ENCODE results near the gene PPEF1. TPM values are rescaled to one million over a fixed set of nuclear protein-coding genes. Genes with fewer than 3 reads are reported as not detected.

Gene PPEF1
- total and polyA plus RNA-seq, 9 of the 15 experiments (the other 6 are each of a cell fraction or from before 2014, with no cell fraction given) = not detected

GRCh38 chrX:18668071-18668835, 39.2 kb upstream of the PPEF1 start:
- peaks cover 3 to 16% of the 10 kb centered on the region in 2 experiments; a peak in 3 of 5 replicates for H3K27me3 ChIP-seq (ENCODE audit: control insufficient read depth in 2 of 2, insufficient read depth in 2 of 2, low read length in 2 of 2)
- no peaks in the 10 kb centered on the region for H3K9me3 ChIP-seq (replicated peaks; ENCODE audit: control insufficient read depth, insufficient read depth, low read depth, low read length)
- in situ Hi-C loops (cut with MboI) = no loop called here
- H3K4me1 ChIP-seq (replicated peaks in 1 of 2; ENCODE audit: control insufficient read depth in 2 of 2, insufficient read depth in 2 of 2, low read length in 2 of 2) = no peaks in the 10 kb centered on the region; a peak in 1 of 5 replicates
- WGBS (ENCODE audit: insufficient coverage, low coverage, missing lambda C conversion rate) = 10% methylated on average over 14 of the region's 15 CpGs
- intact Hi-C loops (cut with micrococcal nuclease) = no loop called here
- no peak overlapping the region for H3K9ac ChIP-seq (ENCODE audit: insufficient read depth in 1 of 2, low read depth in 2 of 2, low read length in 2 of 2)
- DNase-seq (ENCODE audit: extremely low read depth in 1 of 4, low spot score in 3 of 4) (no peak), FAIRE-seq (no peak), ATAC-seq (no peak)
- no peak overlapping the region for H3K4me2 ChIP-seq (ENCODE audit: insufficient read depth, low read length)
- ChIA-PET POLR2A (no interaction called here), CTCF (ENCODE audit: low intra/inter-chr PET ratio) (no interaction called here)
- TF ChIP-seq MEF2D (tag; conservative IDR thresholded peaks at IDR 0.05; ENCODE audit: low read depth) = 0 out of 2 replicates have a peak, but pooled peaks have one; percentile 32
- TF ChIP-seq, protein P1, sequence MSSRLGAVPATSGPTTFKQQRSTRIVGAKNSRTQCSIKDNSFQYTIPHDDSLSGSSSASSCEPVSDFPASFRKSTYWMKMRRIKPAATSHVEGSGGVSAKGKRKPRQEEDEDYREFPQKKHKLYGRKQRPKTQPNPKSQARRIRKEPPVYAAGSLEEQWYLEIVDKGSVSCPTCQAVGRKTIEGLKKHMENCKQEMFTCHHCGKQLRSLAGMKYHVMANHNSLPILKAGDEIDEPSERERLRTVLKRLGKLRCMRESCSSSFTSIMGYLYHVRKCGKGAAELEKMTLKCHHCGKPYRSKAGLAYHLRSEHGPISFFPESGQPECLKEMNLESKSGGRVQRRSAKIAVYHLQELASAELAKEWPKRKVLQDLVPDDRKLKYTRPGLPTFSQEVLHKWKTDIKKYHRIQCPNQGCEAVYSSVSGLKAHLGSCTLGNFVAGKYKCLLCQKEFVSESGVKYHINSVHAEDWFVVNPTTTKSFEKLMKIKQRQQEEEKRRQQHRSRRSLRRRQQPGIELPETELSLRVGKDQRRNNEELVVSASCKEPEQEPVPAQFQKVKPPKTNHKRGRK (tag; IDR thresholded peaks at IDR 0.05) = no peak
- BruUV-seq (replicated peaks) = no TSS peak
- H3K27ac ChIP-seq (ENCODE audit: extremely low read depth, low read depth, low read length) = no peak overlapping the region
- H3K9me1 ChIP-seq (ENCODE audit: control insufficient read depth, insufficient read depth, low read length) = no peaks in the 10 kb centered on the region
- H2AFZ ChIP-seq (ENCODE audit: low read depth, low read length) = no peak overlapping the region
- H3K79me2 ChIP-seq (ENCODE audit: control insufficient read depth, insufficient read depth, low read length) = no peaks in the 10 kb centered on the region
- H3K4me3 ChIP-seq = no peak overlapping the region
- no peaks in the 10 kb centered on the region for H4K20me1 ChIP-seq (replicated peaks; ENCODE audit: control insufficient read depth, insufficient read depth, low read length)
- H3K36me3 ChIP-seq (ENCODE audit: control insufficient read depth, insufficient read depth, low read length) = no peaks in the 10 kb centered on the region

DNA sequence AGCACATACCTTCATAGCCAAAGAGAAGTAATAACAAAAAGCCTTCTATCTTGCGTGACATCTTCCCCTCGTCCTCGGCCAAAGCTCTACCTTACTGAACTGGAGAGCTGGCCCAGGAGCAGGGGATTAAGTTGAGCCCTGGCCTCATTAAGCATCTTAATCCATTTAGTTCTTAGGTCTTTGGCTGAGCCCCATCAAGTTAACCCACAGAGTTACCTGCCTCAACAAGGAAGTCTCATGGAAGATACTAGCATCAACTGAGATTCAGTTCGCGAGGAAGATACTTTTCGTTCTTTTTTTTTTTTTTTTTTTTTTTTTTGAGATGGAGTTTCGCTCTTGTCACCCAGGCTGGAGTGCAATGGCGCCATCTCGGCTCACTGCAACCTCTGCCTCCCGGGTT, 35.4 kb upstream of the PPEF1 start, which contains the start of gene RS1:
TSS of gene RS1 (minus strand) at position 101 of the 400 bp plus-strand sequence. CDS start at position 61, 40 bp downstream.
- Histone ChIP-seq H3K27ac (ENCODE audit: extremely low read depth, low read depth, low read length) (no peak within 1 kb of the TSS), H3K9me1 (ENCODE audit: control insufficient read depth, insufficient read depth, low read length) (no peaks in the 10 kb centered on the region), H3K36me3 (ENCODE audit: control insufficient read depth, insufficient read depth, low read length) (no peaks in the 10 kb centered on the region), H2AFZ (ENCODE audit: low read depth, low read length) (no peak within 1 kb of the TSS), H3K79me2 (ENCODE audit: control insufficient read depth, insufficient read depth, low read length) (no peaks in the 10 kb centered on the region), H3K4me3 (no peak within 1 kb of the TSS), H3K4me2 (ENCODE audit: insufficient read depth, low read length) (no peak within 1 kb of the TSS), H4K20me1 (replicated peaks; ENCODE audit: control insufficient read depth, insufficient read depth, low read length) (no peaks in the 10 kb centered on the region), H3K4me1 (replicated peaks in 1 of 2; ENCODE audit: control insufficient read depth in 2 of 2, insufficient read depth in 2 of 2, low read length in 2 of 2) (peaks cover 0 to 10% of the 10 kb centered on the region in 2 experiments; a peak in 3 of 5 replicates), H3K9ac (ENCODE audit: insufficient read depth in 1 of 2, low read depth in 2 of 2, low read length in 2 of 2) (no peak within 1 kb of the TSS), H3K9me3 (replicated peaks; ENCODE audit: control insufficient read depth, insufficient read depth, low read depth, low read length) (no peaks in the 10 kb centered on the region), H3K27me3 (ENCODE audit: control insufficient read depth in 2 of 2, insufficient read depth in 2 of 2, low read length in 2 of 2) (peaks cover 0 to 7% of the 10 kb centered on the region in 2 experiments; a peak in 2 of 5 replicates)
- ATAC-seq = no peak
- no peak for FAIRE-seq
- no peak for DNase-seq (ENCODE audit: extremely low read depth in 1 of 4, low spot score in 3 of 4)
- CTCF ChIA-PET (ENCODE audit: low intra/inter-chr PET ratio) = no interaction called here
- POLR2A ChIA-PET = no interaction called here
- intact Hi-C loops (cut with micrococcal nuclease) = no loop called here
- in situ Hi-C loops (cut with MboI) = no loop called here
- no TSS peak for BruUV-seq (replicated peaks)
- 18% methylated on average over 6 of the region's 10 CpGs for WGBS (ENCODE audit: insufficient coverage, low coverage, missing lambda C conversion rate)
- no peak for TF ChIP-seq HEY1 (CRISPR knock-in tag; IDR thresholded peaks at IDR 0.05; ENCODE audit: borderline replicate concordance)
- TF ChIP-seq ZNF507 (tag; conservative IDR thresholded peaks at IDR 0.05) = no peak
- TF ChIP-seq ETV6 (IDR thresholded peaks at IDR 0.05; ENCODE audit: borderline replicate concordance in 1 of 2, low read depth in 2 of 2, low read length in 1 of 2) = no peak
- no peak for TF ChIP-seq ETV6 (CRISPR knock-in tag; IDR thresholded peaks at IDR 0.05; ENCODE audit: borderline replicate concordance)
- no peak for TF ChIP-seq EHMT2 (IDR thresholded peaks at IDR 0.05)
